HG02759 (cell line): ENCODE data around the gene PIEZO1.
"Not testable (repeated sequence)": the region's sequence is repeated elsewhere in the genome, so short reads cannot be mapped to it uniquely, and the experiment has no call there.

Experiments used
- ATAC-seq: cut with Tn5 transposase; IDR thresholded peaks from one replicate; pipeline ENCODE4 v1.9.1; 2021; ENCODE audit warnings: mild to moderate bottlenecking, moderate library complexity; ENCODE audit not compliant: unreplicated experiment

Gene PIEZO1

GRCh38 chr16:88677721-88678120 lies 107.3 kb downstream of the PIEZO1 start:
- ATAC-seq, result no peak

DNA sequence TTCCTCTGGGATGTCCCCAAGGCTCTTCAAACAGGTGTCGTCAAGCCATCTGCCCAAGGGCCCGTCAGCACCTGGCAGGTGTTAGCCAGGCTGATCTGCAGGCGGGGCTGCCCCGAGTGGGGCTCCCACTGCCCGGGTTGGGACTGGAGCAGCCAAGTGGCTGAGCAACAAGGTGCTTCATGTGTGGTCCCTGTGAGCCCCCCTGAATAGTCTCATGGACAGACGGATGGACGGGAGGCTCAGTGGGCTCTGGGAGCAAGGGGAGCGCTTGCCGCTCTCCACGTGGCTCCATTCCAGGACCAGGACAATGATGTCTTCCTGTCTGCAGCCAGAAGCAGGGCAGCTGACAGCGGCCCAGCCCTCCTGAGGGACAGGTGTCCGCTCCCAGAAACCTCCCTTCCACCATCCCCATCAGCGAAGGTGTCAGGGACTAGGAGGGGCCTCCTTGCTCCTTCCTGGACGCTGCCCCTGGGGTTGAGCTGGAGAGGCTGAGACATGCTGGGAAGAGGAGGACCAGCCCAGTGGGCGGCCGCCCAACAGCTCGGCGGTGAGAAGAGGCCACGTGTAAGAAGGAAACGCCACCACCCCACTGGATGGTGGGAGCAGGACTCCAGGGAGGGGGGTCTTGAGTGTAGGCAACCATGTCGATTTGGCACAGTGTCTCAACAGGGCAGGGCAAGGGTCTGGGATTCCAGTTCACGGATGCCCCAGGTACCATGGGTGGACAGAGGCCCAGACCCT lies 108.3 kb downstream of the PIEZO1 start:
- no peak for ATAC-seq

DNA sequence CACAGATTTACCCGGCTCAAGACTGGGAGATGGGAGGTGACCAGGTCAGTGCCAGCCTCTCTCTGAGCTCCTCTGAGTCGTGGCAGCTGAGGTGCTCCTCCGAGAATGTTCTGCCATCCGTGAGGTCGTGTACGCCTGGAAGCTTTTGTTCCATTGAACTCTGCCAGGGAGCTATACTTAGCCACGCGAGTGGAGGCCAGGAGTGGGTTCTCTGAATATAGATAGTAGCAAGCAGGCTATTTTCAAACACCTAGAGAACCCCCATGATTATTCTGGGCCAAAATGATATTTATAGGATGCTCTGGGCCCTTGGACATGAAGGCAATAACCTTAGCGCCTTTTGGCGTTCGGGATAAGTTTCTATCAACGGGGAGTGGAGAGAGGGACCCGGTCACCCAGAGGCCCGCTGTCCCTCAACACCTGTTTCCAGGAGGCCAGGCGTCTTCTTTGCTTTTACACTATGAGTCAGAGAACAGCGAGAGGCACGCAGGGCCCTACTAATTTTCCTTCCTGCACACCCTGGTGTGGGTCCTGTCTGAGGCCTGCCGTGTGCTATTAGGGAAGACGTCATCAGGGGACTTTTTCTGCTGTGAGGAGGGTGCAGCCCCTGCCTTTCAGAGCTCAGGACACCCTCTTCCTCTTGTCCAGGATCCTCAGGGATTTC lies 111.2 kb downstream of the PIEZO1 start:
- ATAC-seq, result no peak

- ATAC-seq, result no peak
Measured at GRCh38 chr16:88672776-88673175, 112.2 kb downstream of the PIEZO1 start.

- ATAC-seq, result no peak
Measured at GRCh38 chr16:88671806-88672205, 113.2 kb downstream of the PIEZO1 start.

DNA sequence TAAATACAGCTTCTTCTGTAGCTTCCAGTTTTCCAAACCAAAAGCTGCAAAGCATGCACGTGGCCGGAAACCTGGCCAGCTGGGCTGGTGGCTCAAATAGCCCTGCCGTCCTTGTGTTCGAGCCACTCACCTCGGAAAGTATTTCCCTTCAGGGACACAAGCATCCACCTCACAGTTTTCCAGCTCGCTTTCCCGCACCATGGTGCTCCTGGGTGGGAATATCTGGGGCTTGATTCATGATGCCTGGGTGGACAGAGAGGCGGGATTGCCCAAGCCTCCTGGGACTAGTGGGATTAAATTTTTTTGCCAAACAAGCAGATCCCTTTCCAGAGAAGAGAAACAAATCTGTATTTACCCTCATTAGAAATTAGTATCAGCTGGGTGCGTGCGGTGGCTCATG lies 115.0 kb downstream of the PIEZO1 start:
- no peak for ATAC-seq

GRCh38 chr16:88669493-88669892 lies 115.5 kb downstream of the PIEZO1 start:
- not testable (repeated sequence) for ATAC-seq

- ATAC-seq, result no peak
Measured at GRCh38 chr16:88667461-88667860, 117.6 kb downstream of the PIEZO1 start.

- ATAC-seq, result no peak
Measured at GRCh38 chr16:88665570-88665969, 119.5 kb downstream of the PIEZO1 start.
